IPS DF 19.7 (cell line): ENCODE data around the gene TRMT1L.

Experiments used
- DNase-seq: peaks from one replicate; pipeline ENCODE4 v3.0.0-alpha.2; 2013; ENCODE audit warnings: low read depth, low spot score

The TRMT1L gene

DNA sequence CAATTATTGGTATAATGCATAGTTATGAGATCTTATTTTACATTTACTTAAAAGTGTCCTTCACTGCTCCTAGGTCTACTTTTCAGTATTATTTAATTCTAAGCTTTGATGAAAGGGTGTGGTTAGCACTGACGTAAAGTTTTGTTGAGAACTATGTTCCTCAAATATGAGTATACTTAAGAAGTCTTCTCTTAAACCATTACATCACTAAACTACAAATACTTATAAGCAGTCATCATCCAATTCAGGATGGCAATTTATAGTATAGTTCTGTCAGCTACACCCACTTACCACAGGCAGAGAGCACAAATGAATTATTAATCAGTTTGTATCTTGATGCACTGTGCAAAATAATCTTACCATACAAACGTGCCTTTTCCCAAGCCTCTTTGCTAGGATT lies 27.0 kb downstream of the TRMT1L start:
- DNase-seq, result no peak

DNA sequence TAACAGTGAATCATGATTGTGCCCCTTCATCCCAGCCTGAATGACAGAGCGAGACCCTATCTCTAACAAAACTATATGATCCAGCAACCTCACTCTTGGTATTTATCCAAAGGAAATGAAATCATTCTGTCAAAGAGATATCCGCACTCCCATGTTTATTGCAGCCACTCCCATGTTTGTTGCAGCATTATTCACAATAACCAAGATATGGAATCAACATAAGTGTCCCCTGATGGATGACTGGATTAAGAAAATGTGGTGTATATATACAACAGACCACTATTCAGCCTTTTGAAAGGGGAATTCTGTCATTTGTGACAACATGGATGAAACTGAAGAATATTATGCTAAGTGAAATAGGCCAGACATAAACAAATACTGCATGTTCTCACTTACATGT lies 44.4 kb downstream of the TRMT1L start:
- DNase-seq, result no peak

DNA sequence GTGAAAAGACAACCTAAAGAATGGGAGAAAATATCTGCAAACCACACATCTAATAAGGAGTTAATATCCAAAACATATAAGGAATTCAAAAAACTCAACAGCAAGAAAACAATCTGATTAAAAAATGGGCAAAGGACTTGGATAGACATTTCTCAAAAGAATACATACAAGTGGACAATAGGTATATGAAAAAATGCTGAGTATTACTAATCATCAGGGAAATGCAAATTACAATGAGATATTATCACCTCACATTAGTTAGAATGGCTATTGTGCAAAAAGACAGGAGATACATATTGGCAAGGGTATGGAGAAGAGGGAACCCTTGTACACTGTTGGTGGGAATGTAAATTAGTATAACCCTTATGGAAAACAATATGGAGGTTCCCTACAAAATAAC lies 44.9 kb downstream of the TRMT1L start:
- no peak for DNase-seq

DNA sequence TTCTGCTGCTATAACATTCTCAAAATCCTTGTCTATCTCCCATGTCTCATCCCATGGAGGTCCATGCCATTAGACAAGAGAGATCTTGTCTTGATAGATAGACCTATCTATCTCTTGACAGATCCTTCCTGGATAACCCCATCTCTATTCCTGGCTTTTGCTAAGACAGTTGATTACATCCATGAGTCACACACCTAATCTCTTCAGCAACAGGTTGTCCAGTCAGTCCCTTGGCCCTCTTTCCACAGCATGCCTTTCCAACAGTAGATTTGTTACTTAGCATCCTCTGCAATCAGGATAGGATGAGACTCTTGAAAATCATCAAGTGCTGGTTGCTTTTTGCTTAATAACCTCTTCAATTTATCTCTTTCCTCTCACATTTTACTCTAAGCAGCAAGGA lies 46.6 kb downstream of the TRMT1L start:
- DNase-seq, result no peak

DNA sequence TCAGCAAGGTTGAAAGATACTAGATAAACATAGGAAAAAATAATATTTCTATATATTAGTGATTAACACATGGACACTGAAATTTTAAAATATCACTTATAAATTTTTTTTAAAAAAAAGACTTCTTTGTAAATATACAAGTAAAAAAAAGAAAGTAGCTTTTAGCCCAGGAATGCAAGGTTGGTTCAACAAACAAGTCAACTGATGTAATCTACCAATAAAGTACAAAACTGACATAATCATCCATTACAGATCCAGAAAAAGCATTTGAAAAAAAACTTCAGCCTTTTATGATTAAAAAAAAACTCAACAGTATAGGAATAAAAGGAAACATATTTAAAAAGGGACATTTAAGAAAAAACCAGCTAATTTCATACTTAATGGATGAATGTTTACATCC lies 48.4 kb downstream of the TRMT1L start:
- DNase-seq, result no peak

DNA sequence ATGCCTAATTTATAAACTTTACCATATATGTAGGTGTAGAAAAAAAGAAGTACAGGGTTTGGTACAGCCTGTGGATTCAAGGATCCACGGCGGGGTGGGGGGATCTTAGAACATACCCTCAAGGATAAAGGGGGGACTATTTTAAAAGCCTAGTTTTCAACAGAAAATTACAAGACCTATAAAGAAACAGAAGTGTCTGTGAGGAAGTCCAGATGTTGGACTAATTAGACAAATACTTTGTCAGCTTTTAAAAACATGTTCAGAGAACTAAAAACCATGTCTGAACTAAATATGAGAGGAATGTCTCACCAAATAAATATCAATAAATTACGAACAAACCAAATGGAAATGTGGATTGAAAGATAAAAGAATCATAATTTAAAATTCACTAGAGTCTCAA lies 51.6 kb downstream of the TRMT1L start:
- DNase-seq, result no peak

DNA sequence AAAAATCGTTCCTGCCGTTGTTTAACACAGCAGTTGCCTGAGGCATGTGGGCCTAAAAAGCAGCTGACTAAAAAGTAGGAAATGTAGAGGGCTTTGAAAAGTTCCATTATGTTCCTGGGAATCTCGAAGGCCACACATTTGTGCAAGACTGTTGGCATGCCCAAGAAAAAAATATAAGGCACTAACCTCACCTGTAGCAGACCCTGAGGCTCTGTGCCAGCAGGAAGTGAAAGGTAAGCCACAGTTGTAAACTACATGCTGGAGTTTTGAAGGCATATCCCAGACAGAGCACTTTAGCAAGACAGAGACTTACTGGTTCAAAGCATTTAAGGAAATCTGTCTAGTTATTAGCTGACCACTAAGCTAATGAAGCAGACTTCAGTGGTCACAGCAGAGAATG lies 52.7 kb downstream of the TRMT1L start:
- no peak for DNase-seq

- no peak for DNase-seq
Measured at GRCh38 chr1:185096531-185096930, 60.2 kb downstream of the TRMT1L start.

GRCh38 chr1:185094761-185095160 lies 62.0 kb downstream of the TRMT1L start:
- DNase-seq, result no peak

GRCh38 chr1:185091480-185091879 lies 65.3 kb downstream of the TRMT1L start:
- no peak for DNase-seq

DNA sequence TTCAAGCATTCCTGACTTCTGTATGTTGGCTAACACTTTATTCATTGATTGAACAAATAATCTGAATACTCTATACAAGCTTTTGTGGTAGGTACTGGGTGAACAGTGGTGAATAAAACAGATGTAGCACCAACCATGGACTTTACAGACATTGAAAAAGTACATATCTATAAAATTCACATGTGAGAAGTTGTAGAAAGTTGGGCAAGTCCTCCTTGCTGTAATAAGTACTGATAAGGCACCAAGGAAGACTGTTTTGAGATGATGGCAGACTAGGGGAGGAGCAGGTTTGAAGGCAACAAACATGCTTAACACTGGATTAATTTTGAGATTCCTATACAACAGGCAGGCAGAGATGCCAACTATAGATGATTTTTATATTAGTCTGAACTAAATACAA lies 69.0 kb downstream of the TRMT1L start:
- DNase-seq, result no peak

- DNase-seq, result no peak
Measured at GRCh38 chr1:185087101-185087500, 69.7 kb downstream of the TRMT1L start.

GRCh38 chr1:185083818-185084217 lies 72.9 kb downstream of the TRMT1L start:
- no peak for DNase-seq

DNA sequence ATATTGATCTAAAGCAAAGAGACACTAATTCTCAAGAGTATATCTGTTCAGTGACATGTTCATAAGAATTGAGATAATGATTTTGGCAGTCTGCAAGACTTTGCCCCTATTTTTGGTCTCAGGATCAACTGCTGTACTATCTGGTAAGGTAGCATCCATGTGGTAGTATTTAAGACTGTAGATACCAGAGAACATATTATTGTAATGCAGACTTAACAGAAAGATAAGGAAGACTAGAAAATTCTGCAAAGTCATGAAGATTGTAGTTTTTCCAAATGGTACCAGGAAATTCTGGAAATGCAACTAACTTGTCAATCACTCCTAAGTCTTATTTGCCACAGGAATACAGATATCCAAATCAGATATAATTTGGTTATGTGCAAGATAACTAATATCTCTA lies 76.3 kb downstream of the TRMT1L start:
- DNase-seq, result no peak

GRCh38 chr1:185077374-185077773 lies 79.4 kb downstream of the TRMT1L start:
- DNase-seq, result no peak

- DNase-seq, result no peak
Measured at GRCh38 chr1:185075476-185075875, 81.3 kb downstream of the TRMT1L start.

GRCh38 chr1:185074307-185074706 lies 82.4 kb downstream of the TRMT1L start:
- DNase-seq, result peak; percentile 30

- no peak for DNase-seq
Measured at GRCh38 chr1:185073725-185074124, 83.0 kb downstream of the TRMT1L start.

GRCh38 chr1:185070051-185070450 lies 86.7 kb downstream of the TRMT1L start:
- DNase-seq, result no peak

GRCh38 chr1:185069202-185069772 lies 87.5 kb downstream of the TRMT1L start:
- DNase-seq, result no peak

DNA sequence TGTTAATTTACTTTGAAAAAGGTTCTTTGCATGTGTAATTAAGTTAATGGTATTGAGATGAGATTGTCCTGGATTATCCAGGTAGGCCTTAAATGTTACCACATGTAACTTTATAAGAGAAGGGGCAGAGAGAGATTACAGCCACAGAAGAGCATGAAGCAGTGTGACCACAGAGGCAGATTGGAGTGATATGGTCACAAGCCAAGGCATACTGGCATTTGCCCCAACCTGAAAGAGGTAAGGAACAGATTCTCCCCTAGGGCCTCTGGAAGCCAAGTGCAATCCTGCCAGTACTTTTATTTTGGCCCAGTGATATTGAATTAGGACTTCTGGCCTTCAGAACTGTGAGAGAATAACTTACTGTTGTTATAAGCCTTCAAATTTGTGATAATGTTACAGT lies 88.4 kb downstream of the TRMT1L start:
- DNase-seq, result no peak
